HFF-Myc (cell line): ENCODE results near the gene COX7A1.

Experiments used
- DNase-seq: peaks from one replicate; pipeline ENCODE4 v3.0.0-alpha.2; 2011; ENCODE audit warnings: low read depth; ENCODE audit errors: extremely low read depth
- H3K4me3 ChIP-seq: replicated peaks from 2 replicates; pipeline ENCODE4 v1.5.1; 2011; ENCODE audit warnings: low read depth, mild to moderate bottlenecking, control low read depth, low read length
- CTCF ChIP-seq: IDR thresholded peaks from 2 replicates; pipeline ENCODE4 v1.5.1; 2012; ENCODE audit warnings: mild to moderate bottlenecking, low read depth, low read length, control low read depth; ENCODE audit errors: missing control alignments

COX7A1 gene

GRCh38 chr19:36128392-36128736, 23.9 kb downstream of the COX7A1 start:
- H3K4me3 ChIP-seq, result peak overlapping the region; percentile 54
- DNase-seq, result no peak
- TF ChIP-seq CTCF, result no peak

GRCh38 chr19:36125557-36125956, 26.7 kb downstream of the COX7A1 start:
- TF ChIP-seq CTCF, result no peak

GRCh38 chr19:36121486-36122124, 30.6 kb downstream of the COX7A1 start:
- DNase-seq, result no peak
- TF ChIP-seq CTCF, result no peak
- no peak overlapping the region for H3K4me3 ChIP-seq

More at GRCh38 chr19:36125557-36125956, 26.7 kb downstream of the COX7A1 start:
- no peak for DNase-seq
- no peak overlapping the region for H3K4me3 ChIP-seq

GRCh38 chr19:36120984-36121358, 31.3 kb downstream of the COX7A1 start:
- H3K4me3 ChIP-seq, result no peak overlapping the region
- TF ChIP-seq CTCF, result no peak
- DNase-seq, result no peak

GRCh38 chr19:36120092-36120983, 31.9 kb downstream of the COX7A1 start:
- no peak overlapping the region for H3K4me3 ChIP-seq
- DNase-seq, result no peak
- no peak for TF ChIP-seq CTCF

- H3K4me3 ChIP-seq, result peak overlapping the region; percentile 91
- no peak for TF ChIP-seq CTCF
- no peak for DNase-seq
Observed at GRCh38 chr19:36116344-36116637, 36.0 kb downstream of the COX7A1 start.
